HT-29 (cell line): ENCODE data around the gene GRM5. TPM values are rescaled to one million over a fixed set of nuclear protein-coding genes. Genes with fewer than 3 reads are reported as not detected.
"Not testable (repeated sequence)": the region's sequence is repeated elsewhere in the genome, so short reads cannot be mapped to it uniquely, and the experiment has no call there.

ENCODE experiments used
- DNase-seq: peaks from one replicate; pipeline ENCODE4 v3.0.0-alpha.2; 2015; ENCODE audit warnings: low spot score
- total RNA-seq: library from RNA; depleted of rRNA; stranded (reverse); fragments of >200 nt; shearing (Covaris generic); gene quantifications from 2 replicates; pipeline ENCODE4 v1.2.3, GENCODE V29; 2014

GRM5 gene
- total RNA-seq, 1 experiment from 2014 or later, result not detected

GRCh38 chr11:88507771-88508417, 557.9 kb downstream of the GRM5 start:
- no peak for DNase-seq

- no peak for DNase-seq
Measured at GRCh38 chr11:88501541-88501940, 564.2 kb downstream of the GRM5 start.

- no peak for DNase-seq
Measured at GRCh38 chr11:88495836-88496235, 569.9 kb downstream of the GRM5 start.

- DNase-seq, result no peak
Measured at GRCh38 chr11:88494848-88495247, 570.9 kb downstream of the GRM5 start.

GRCh38 chr11:88491674-88492073, 574.1 kb downstream of the GRM5 start:
- DNase-seq, result no peak

- DNase-seq, result no peak
Measured at GRCh38 chr11:88489030-88489429, 576.8 kb downstream of the GRM5 start.

- DNase-seq, result no peak
Measured at GRCh38 chr11:88487646-88488045, 578.1 kb downstream of the GRM5 start.

GRCh38 chr11:88484873-88485621, 580.7 kb downstream of the GRM5 start:
- peak; percentile 65 for DNase-seq

GRCh38 chr11:88482871-88483301, 582.9 kb downstream of the GRM5 start:
- no peak for DNase-seq

GRCh38 chr11:88480223-88480622, 585.6 kb downstream of the GRM5 start:
- DNase-seq, result no peak

- DNase-seq, result no peak
Measured at GRCh38 chr11:88478136-88478815, 587.5 kb downstream of the GRM5 start.

GRCh38 chr11:88475991-88476418, 589.8 kb downstream of the GRM5 start:
- no peak for DNase-seq

GRCh38 chr11:88474655-88475054, 591.1 kb downstream of the GRM5 start:
- DNase-seq, result no peak

- no peak for DNase-seq
Measured at GRCh38 chr11:88469561-88470225, 596.1 kb downstream of the GRM5 start.

- DNase-seq, result no peak
Measured at GRCh38 chr11:88464528-88464927, 601.3 kb downstream of the GRM5 start.

- DNase-seq, result not testable (repeated sequence)
Measured at GRCh38 chr11:88463301-88463700, 602.5 kb downstream of the GRM5 start.

- not testable (repeated sequence) for DNase-seq
Measured at GRCh38 chr11:88458047-88458446, 607.7 kb downstream of the GRM5 start.

- DNase-seq, result no peak
Measured at GRCh38 chr11:88455974-88456373, 609.8 kb downstream of the GRM5 start.

GRCh38 chr11:88454881-88455280, 610.9 kb downstream of the GRM5 start:
- no peak for DNase-seq
